GM10248 (cell line): ENCODE measurements around the gene CACNA2D3.

Experiments used
- CTCF ChIA-PET: fragments of 300-600 bp; sonication (Branson Sonifier 250); formaldehyde crosslinking; extraction: SDS; loops from one replicate; lab custom pipeline; 2021; ENCODE audit warnings: antibody characterized with exemption; lab: Yijun Ruan, JAX
- POLR2A ChIA-PET: fragments of 350-650 bp; sonication (Branson Sonifier 250); formaldehyde crosslinking; extraction: SDS; loops from one replicate; lab custom pipeline; 2020; ENCODE audit warnings: antibody characterized with exemption; lab: Yijun Ruan, JAX
- DNase-seq: peaks from one replicate; pipeline ENCODE4 v3.0.0; 2012; ENCODE audit errors: extremely low spot score
- TF ChIP-seq, protein P1 (sequence below): IDR thresholded peaks from 2 replicates; pipeline ENCODE4 v1.5.1; 2012; ENCODE audit warnings: mild to moderate bottlenecking, low read depth; ENCODE audit errors: extremely low read depth, missing control alignments, control extremely low read depth

Gene CACNA2D3

DNA sequence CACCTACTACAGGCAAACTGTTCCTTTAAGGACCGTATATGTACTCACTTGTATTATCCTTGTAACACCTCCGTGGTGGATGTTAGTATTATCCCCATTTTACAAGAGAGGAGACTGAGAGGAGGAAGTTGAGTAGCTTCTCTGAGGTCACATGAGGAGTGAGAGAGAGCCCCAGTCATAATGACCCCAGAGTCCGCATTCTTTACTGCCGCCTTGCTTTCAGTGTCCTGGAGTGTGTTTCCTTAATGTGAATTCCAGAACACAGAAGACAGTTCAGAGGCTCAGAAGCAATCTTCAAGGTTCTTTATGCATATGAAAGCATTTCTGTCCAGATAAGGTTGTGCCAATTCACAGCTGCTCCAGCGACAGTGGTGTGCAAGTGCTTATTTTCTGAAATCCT, 199.2 kb downstream of the CACNA2D3 start:
- ChIA-PET POLR2A (no interaction called here), CTCF (no interaction called here)
- TF ChIP-seq, protein P1, sequence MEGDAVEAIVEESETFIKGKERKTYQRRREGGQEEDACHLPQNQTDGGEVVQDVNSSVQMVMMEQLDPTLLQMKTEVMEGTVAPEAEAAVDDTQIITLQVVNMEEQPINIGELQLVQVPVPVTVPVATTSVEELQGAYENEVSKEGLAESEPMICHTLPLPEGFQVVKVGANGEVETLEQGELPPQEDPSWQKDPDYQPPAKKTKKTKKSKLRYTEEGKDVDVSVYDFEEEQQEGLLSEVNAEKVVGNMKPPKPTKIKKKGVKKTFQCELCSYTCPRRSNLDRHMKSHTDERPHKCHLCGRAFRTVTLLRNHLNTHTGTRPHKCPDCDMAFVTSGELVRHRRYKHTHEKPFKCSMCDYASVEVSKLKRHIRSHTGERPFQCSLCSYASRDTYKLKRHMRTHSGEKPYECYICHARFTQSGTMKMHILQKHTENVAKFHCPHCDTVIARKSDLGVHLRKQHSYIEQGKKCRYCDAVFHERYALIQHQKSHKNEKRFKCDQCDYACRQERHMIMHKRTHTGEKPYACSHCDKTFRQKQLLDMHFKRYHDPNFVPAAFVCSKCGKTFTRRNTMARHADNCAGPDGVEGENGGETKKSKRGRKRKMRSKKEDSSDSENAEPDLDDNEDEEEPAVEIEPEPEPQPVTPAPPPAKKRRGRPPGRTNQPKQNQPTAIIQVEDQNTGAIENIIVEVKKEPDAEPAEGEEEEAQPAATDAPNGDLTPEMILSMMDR: no peak
- DNase-seq: no peak

DNA sequence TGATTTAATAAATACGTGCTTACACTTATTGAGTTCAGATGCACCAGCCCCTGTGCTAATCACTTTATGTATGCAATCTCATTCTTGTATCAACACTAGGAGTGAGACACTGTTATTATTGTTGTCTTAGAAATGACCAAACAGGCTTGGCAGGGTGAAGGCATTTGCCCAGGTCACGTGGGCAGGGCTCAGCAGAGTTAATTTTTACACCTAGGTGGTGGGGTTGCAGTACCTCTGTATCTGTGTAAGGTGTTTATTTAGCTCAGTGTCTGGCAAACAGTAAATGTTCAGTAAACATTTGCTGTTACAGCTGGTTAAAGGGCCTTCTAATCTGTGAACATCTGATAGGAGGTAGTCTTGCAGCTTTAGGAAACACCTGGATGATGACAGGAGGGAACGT, 200.0 kb downstream of the CACNA2D3 start:
- ChIA-PET POLR2A (no interaction called here), CTCF (no interaction called here)
- TF ChIP-seq, protein P1: no peak
- no peak for DNase-seq

DNA sequence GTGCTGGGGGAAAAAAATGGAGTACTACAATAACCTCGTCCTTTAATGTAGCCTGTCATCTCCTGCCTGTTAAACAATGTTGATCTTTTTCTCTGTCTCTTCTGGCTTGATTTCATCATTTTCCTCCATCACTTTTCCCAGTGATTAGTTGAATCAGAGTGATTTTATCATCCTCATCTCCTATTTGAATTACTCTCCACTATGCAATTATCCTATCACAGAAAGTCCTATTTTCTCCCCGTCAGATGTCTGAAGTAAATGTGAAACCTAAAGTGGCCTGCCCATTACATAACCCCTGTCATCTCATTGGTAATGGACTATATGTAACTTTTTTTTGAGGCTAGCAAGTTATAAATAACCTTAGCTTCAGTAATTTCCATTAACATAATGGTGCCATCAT, 201.8 kb downstream of the CACNA2D3 start:
- TF ChIP-seq, protein P1: no peak
- no peak for DNase-seq
- POLR2A ChIA-PET: no interaction called here
- CTCF ChIA-PET: no interaction called here

DNA sequence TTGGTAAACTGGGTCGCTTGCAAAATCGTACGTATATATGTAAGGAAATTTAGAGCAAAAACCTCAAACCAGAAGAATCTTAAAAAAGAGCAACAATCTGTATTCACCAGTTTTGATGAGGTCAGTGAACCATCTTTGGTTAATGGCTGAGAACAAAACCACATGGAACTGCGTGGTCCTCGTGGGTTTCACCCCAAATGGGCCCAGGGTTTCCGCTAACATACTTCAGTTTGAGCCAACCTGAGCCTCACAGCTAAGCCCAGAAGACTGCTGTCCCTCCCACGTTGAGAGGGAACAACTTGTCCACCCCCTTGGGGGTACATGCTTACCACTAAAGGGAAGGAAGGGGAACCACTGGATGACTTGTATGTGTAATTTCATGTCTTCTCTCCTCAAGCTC, 204.6 kb downstream of the CACNA2D3 start:
- ChIA-PET CTCF (interaction anchor here (0.7 kb wide), 1 partner anchor 32 kb away, joined by 3 read pairs; no protein-coding TSS in a partner anchor), POLR2A (no interaction called here)
- DNase-seq: no peak
- TF ChIP-seq, protein P1: no peak

DNA sequence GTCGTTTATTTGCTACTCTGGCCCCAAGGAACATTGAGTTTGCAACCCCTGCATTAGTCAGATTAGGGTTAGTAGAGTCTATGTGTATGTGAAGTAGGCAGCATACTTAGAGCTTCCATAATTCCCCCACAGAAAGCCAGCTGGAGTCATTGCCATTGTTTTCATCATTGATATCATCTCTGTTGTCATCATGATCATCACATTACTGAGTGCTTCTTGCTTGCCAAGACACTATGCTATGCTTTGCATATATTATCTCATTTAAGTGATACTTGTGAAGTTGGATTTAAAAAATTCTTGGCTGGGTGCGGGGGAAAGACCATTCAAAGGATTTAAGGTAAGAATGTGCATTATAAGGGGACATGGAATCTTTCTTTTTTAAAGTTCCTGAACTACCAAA, 209.0 kb downstream of the CACNA2D3 start:
- POLR2A ChIA-PET: no interaction called here
- CTCF ChIA-PET: interaction anchor here (1.4 kb wide), 1 partner anchor 11 kb away, joined by 4 read pairs; no protein-coding TSS in a partner anchor
- TF ChIP-seq, protein P1: no peak

GRCh38 chr3:54337846-54338245, 215.5 kb downstream of the CACNA2D3 start:
- DNase-seq: no peak
- CTCF ChIA-PET: no interaction called here
- POLR2A ChIA-PET: no interaction called here
- TF ChIP-seq, protein P1: no peak

More for the DNA sequence above, 209.0 kb downstream of the CACNA2D3 start:
- no peak for DNase-seq
